Bladder microvascular endothelial cell (primary cell): ENCODE measurements around the gene NLRC5. TPM values are rescaled to one million over a fixed set of nuclear protein-coding genes. Genes with fewer than 3 reads are reported as not detected.

Experiments
- total RNA-seq: library from RNA; depleted of rRNA; stranded (reverse); fragments of >200 nt; gene quantifications from 2 replicates; pipeline ENCODE4 v1.2.3, GENCODE V29; 2014

Gene NLRC5, protein sequence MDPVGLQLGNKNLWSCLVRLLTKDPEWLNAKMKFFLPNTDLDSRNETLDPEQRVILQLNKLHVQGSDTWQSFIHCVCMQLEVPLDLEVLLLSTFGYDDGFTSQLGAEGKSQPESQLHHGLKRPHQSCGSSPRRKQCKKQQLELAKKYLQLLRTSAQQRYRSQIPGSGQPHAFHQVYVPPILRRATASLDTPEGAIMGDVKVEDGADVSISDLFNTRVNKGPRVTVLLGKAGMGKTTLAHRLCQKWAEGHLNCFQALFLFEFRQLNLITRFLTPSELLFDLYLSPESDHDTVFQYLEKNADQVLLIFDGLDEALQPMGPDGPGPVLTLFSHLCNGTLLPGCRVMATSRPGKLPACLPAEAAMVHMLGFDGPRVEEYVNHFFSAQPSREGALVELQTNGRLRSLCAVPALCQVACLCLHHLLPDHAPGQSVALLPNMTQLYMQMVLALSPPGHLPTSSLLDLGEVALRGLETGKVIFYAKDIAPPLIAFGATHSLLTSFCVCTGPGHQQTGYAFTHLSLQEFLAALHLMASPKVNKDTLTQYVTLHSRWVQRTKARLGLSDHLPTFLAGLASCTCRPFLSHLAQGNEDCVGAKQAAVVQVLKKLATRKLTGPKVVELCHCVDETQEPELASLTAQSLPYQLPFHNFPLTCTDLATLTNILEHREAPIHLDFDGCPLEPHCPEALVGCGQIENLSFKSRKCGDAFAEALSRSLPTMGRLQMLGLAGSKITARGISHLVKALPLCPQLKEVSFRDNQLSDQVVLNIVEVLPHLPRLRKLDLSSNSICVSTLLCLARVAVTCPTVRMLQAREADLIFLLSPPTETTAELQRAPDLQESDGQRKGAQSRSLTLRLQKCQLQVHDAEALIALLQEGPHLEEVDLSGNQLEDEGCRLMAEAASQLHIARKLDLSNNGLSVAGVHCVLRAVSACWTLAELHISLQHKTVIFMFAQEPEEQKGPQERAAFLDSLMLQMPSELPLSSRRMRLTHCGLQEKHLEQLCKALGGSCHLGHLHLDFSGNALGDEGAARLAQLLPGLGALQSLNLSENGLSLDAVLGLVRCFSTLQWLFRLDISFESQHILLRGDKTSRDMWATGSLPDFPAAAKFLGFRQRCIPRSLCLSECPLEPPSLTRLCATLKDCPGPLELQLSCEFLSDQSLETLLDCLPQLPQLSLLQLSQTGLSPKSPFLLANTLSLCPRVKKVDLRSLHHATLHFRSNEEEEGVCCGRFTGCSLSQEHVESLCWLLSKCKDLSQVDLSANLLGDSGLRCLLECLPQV (N-terminal part only)
- 20.1 and 49.4 TPM in 2 replicates for total RNA-seq

DNA sequence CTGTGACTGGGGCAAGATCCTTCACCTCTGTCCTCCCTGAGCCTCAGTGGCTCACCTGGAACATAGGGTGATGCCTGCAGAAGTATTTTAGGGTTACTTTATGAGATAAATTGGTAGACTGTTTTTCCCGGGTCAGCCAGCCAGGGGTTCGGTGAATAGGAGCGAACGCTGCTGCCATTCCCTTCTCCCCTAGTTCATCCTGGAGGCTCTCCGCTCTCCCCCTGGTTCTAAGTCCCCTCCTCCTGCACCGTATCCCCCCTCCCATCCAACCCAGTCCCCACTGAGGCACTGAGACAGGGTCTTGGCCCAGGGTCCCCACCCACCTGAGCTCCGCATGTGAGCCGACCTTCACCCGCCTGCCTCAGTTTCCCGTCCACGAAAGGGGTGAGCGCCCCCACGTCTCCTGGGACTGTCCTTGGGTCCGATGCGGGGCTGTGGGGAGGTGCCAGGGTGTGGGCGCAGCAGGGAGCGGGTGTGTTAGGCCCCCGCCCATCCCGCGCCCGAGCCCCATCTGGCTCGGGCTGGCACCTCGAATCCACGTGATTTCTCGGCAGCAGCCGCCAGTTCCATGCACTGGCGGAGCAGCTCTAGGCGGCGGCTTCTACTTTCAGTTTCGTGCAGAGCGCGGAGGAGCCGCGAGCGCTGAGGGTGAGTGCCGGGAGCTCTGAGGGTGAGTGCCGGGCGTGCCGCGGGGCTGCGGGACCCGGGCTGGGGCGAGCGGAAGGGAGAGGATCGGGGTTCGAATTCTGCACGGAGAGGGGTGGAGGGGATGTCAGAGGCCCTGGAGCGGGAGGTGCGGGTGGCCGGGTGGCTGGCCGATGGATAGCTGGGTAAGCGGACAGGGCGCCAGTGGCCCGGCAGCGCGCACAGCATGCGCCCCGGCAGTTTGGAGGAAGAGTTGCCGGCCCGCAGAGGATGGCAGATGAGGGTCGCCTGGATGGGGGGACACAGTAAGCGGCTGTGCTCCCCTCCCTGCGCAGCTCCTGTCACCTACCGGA, at the start of gene NLRC5:
TSS of gene NLRC5 (plus strand) at position 610 of the 998 bp plus-strand sequence. CDS start 31,156 bp downstream, outside the sequence.

DNA sequence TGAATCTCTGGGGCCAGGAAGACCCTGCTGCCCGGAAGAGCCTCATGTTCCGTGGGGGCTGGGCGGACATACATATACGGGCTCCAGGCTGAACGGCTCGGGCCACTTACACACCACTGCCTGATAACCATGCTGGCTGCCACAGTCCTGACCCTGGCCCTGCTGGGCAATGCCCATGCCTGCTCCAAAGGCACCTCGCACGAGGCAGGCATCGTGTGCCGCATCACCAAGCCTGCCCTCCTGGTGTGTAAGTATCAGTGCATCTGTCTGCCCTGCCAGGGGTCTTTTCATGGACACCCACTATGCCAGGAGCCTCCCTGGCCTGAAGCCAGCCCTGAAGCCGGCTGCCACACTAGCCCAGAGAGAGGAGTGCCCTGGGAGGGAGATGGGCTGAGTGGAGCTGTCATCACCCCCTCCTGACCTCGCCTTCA, 27.5 kb upstream of the NLRC5 start, which contains the start of gene CETP:
TSS of gene CETP (plus strand) at position 100 of the 431 bp plus-strand sequence. CDS start at position 130, 30 bp downstream.

DNA sequence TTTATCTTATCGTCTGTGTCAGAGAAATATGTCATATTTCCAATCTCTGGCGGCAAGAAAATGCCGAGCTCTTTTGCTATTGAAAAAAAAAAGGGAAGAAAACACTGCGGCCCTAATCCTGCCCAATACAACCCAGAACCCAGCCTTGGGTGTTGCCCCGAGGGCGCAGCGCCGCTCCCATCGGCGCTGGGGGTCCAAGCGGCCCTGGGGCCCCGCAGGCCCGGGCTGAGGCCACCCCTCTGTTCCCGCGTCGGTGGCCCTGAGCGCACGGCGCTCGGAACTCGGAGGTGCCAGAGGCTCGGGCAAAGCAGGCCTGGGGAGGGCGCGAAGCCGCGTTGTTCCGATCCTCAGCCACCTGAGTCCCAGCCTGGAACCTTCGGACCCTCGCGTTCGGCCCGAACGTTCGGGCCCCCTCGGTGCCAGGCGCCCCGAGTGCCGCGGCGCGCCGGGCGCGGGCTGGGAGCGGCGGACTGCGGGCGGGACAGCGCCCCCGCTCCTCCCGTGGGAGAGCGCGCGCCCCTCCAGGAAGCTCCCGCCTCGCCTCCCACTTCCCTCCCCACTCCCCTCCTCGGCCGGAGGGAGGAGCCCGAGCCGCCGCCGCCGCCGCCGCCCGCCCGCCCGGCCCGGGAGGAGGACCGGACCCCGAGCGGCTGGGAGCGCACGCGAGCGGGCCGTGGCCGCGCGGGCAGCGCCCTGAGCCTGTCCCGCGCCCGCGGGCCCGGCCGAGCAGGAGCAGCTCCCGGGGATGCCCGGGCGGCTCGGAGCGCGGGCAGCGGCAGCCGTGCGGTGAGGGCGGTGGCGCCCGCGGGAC, 102.8 kb downstream of the NLRC5 start, which contains the start of gene CPNE2:
TSS of gene CPNE2 (plus strand) at position 609 of the 811 bp plus-strand sequence. CDS start 18,160 bp downstream, outside the sequence.

Other genes with a start within 250 kb of the NLRC5 start
- not detected in 2 replicates for gene SLC12A3, start 124.3 kb upstream of the NLRC5 start, total RNA-seq
- gene HERPUD1, start 57.4 kb upstream of the NLRC5 start, total RNA-seq = 38.7 and 106 TPM in 2 replicates
- 4.8 and 15.9 TPM in 2 replicates for gene CETP, start 27.6 kb upstream of the NLRC5 start, total RNA-seq
- gene CPNE2, start 103.0 kb downstream of the NLRC5 start, total RNA-seq = 76.7 and 82.9 TPM in 2 replicates
- gene PSME3IP1, start 196.5 kb downstream of the NLRC5 start, total RNA-seq = 50.8 and 69.4 TPM in 2 replicates
- 32.9 and 67.9 TPM in 2 replicates for gene RSPRY1, start 196.8 kb downstream of the NLRC5 start, total RNA-seq